PFSK-1 (cell line): Measurements from ENCODE around the gene APBA2.

Experiments used
- FOXP2 ChIP-seq: optimal IDR thresholded peaks from 2 replicates; pipeline ENCODE3; 2011; ENCODE audit warnings: borderline replicate concordance, control low read depth, inconsistent platforms; ENCODE audit not compliant: insufficient read depth; ENCODE audit errors: extremely low read length, extremely low read depth
- POLR2AphosphoS5 ChIP-seq: IDR thresholded peaks from 2 replicates; pipeline ENCODE4 v1.6.1; 2012; ENCODE audit warnings: low read depth, mild to moderate bottlenecking, control low read depth, low read length, moderate library complexity
- REST ChIP-seq, 2 experiments: IDR thresholded peaks; 2 replicates each; pipeline versions ENCODE4 v1.6.1 to v1.8.0; 2011 to 2012; ENCODE audit warnings: low read depth in 2 of 2, low read length in 2 of 2, control low read depth in 1 of 2, inconsistent platforms in 1 of 2, mild to moderate bottlenecking in 1 of 2, moderate library complexity in 1 of 2; ENCODE audit not compliant: insufficient read depth in 1 of 2
- SIN3A ChIP-seq: IDR thresholded peaks from 2 replicates; pipeline ENCODE4 v1.6.1; 2012; ENCODE audit warnings: mild to moderate bottlenecking, low read length, moderate library complexity, borderline replicate concordance; ENCODE audit not compliant: insufficient read depth
- TAF1 ChIP-seq: IDR thresholded peaks from 2 replicates; pipeline ENCODE4 v1.6.1; 2012; ENCODE audit warnings: low read length, control low read depth, borderline replicate concordance; ENCODE audit not compliant: insufficient read depth

APBA2 gene

GRCh38 chr15:29116970-29117700, 231.4 kb downstream of the APBA2 start:
- TF ChIP-seq SIN3A (no peak), REST (IDR thresholded peaks at IDR 0.05; ENCODE audit: insufficient read depth in 1 of 2, low read depth in 2 of 2, low read length in 2 of 2) (no peak), POLR2AphosphoS5 (no peak), TAF1 (no peak), FOXP2 (no peak)

- TF ChIP-seq SIN3A (no peak), POLR2AphosphoS5 (no peak), REST (IDR thresholded peaks at IDR 0.05; ENCODE audit: insufficient read depth in 1 of 2, low read depth in 2 of 2, low read length in 2 of 2) (no peak), TAF1 (no peak), FOXP2 (no peak)
Measured at GRCh38 chr15:29117778-29118177, 232.0 kb downstream of the APBA2 start.

DNA sequence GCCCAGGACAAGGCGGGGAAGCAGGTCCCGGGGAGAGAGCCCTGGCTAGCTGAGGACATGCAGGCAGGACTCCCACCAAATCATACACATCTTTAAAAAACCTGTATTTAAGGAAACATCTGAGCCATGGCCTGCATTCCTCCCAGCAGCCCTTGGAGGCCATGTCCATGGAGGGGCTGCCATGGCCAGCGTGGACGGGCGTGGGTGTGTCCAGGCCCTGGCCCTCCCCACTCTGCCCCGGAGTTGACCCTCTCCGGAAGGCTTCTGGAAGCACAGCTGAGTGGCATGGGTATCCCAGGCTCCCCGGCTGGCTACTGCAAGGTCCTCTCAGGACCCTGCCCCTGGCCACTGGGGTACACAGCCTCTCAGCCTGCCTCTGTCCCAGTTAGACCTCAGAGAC, 234.1 kb downstream of the APBA2 start:
- TF ChIP-seq FOXP2 (no peak), SIN3A (no peak), POLR2AphosphoS5 (no peak), REST (IDR thresholded peaks at IDR 0.05; ENCODE audit: insufficient read depth in 1 of 2, low read depth in 2 of 2, low read length in 2 of 2) (no peak), TAF1 (no peak)

DNA sequence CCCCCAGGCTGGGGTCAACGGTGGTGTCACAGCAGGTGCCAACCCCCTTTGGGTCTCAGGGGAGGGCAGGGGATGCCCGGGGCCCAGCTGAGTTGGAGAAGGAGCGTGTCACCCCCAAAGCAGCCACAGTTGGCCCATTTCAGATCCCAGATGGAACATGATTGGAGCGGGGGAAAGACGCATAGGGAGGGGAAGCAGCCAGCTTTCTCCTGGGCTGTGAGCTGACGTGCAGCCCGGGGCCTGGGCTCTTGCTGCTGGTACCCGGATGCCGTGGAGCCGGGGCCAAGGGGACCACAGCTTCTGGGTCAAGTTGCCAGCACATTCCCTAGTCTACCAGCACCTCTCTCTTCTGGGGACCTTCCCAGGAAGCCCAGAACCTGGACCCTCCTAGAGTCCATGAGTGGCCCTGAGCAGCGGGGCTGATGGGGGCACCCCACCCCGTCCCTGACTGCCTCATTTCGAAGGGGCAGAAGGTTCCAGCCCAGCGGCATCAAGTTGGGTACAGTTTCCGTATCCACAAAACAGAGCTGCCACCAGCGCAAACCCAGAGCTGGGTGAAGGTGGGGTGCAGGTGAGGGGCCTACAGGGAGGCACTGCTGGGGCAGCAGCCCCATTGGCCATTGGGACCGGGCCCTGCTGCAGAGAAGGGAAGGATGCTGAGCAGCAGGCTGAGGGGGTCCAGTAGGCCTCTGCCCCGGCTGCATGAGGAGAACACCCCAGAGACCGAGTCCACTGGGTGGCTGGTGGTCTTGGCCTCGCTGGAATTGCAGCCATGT, 235.0 kb downstream of the APBA2 start:
- TF ChIP-seq FOXP2 (no peak), TAF1 (no peak)

DNA sequence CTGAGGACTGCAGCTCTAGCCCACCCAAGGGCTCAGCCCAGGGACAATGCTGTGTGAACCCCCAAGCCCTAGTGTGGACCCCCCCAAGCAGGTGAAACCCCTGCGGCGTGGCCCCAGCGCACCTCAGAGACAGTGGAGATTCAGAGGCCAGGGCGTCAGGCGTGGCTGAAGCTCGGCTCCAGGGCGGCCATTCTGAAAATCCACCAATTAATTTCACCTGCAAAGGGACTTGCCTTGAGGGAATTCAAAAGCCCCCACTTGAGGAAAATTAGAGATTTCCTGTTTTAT, 235.5 kb downstream of the APBA2 start:
- no peak for TF ChIP-seq TAF1
- TF ChIP-seq FOXP2 = no peak
- TF ChIP-seq POLR2AphosphoS5 = no peak
- TF ChIP-seq REST (IDR thresholded peaks at IDR 0.05; ENCODE audit: insufficient read depth in 1 of 2, low read depth in 2 of 2, low read length in 2 of 2) = no peak
- no peak for TF ChIP-seq SIN3A
